ENCODE data around the gene NKAIN2.

NKAIN2 gene

DNA sequence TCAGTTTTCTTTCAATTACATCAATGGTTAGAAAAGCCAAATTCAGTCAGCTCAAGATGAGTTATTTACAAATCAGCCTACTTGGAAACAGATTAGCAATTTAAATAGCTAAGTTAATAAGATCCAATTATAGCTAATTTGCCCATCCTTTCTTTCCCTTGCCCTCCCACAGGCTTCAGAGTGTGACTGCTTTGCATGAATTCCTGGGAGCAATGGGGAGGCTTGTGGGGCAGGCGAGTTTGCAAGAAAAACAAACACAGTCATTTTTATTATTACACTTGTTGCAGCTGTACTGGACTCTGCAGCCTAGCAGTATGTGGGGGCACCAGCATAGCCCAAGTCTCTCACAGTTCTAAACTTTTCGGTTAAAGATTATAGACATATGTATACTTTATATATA, 219.0 kb downstream of the NKAIN2 start:
- no peak for TF ChIP-seq ZFX (IDR thresholded peaks at IDR 0.05; ENCODE audit: borderline replicate concordance)
- TF ChIP-seq, protein P1, sequence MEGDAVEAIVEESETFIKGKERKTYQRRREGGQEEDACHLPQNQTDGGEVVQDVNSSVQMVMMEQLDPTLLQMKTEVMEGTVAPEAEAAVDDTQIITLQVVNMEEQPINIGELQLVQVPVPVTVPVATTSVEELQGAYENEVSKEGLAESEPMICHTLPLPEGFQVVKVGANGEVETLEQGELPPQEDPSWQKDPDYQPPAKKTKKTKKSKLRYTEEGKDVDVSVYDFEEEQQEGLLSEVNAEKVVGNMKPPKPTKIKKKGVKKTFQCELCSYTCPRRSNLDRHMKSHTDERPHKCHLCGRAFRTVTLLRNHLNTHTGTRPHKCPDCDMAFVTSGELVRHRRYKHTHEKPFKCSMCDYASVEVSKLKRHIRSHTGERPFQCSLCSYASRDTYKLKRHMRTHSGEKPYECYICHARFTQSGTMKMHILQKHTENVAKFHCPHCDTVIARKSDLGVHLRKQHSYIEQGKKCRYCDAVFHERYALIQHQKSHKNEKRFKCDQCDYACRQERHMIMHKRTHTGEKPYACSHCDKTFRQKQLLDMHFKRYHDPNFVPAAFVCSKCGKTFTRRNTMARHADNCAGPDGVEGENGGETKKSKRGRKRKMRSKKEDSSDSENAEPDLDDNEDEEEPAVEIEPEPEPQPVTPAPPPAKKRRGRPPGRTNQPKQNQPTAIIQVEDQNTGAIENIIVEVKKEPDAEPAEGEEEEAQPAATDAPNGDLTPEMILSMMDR (IDR thresholded peaks at IDR 0.05): no peak
- H3K27ac ChIP-seq: no peak overlapping the region

DNA sequence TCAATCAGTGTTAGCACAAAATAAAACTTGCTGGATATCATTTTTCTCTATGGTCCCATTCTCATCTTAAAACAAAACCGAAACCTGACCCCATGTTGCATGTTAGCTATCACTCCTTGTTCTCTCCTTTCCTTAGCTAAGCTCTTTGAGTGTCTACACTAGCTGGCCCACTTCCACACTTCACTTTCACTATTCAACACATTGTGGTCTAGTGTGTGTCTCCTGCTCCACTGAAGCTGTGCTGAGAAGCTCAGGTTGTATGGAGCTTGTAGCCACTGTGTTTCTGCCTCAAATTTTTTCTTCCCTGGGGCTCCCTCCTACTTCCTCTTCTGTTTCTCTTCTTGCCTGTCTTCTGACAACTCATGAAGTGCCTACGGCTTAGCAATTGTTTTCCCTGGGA, 223.0 kb downstream of the NKAIN2 start:
- H3K27ac ChIP-seq: no peak overlapping the region
- TF ChIP-seq, protein P1 (IDR thresholded peaks at IDR 0.05): no peak
- TF ChIP-seq ZFX (IDR thresholded peaks at IDR 0.05; ENCODE audit: borderline replicate concordance): no peak

DNA sequence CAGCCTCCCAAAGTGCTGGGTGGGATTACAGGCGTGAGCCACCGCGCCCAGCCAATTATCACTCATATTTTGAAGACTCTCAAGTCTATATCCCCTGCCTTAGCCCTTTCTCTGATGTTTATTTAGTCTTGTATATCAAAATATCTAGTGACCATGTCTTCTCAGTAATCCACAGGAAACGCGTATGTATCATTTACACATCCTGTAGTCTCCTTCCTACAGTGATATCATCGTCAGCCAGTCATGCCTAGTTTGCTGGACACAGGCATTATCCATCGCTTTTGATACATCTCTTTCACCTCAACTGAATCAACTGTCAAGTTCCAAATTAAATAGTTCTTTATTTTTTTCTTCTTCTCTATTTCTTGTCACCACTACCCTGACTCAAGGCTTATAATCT, 223.7 kb downstream of the NKAIN2 start:
- TF ChIP-seq ZFX (IDR thresholded peaks at IDR 0.05; ENCODE audit: borderline replicate concordance): no peak
- TF ChIP-seq, protein P1 (IDR thresholded peaks at IDR 0.05): no peak
- H3K27ac ChIP-seq: no peak overlapping the region

DNA sequence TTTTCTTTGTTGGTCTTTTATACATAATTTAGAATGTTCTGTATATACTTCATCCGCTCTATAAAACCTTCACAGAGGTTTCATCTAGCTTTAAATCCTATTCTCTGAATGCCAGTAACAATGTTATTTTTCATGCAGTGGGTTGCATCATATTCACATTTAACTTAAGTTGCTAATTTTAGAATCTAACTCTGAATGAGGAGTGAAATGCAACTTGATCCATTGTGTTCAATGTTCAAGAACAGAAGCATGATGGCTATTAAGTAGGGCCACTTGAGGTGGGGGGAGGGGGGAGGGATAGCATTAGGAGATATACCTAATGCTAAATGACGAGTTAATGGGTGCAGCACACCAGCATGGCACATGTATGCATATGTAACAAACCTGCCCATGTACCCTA, 224.5 kb downstream of the NKAIN2 start:
- H3K27ac ChIP-seq: no peak overlapping the region
- TF ChIP-seq, protein P1 (IDR thresholded peaks at IDR 0.05): no peak
- no peak for TF ChIP-seq ZFX (IDR thresholded peaks at IDR 0.05; ENCODE audit: borderline replicate concordance)

DNA sequence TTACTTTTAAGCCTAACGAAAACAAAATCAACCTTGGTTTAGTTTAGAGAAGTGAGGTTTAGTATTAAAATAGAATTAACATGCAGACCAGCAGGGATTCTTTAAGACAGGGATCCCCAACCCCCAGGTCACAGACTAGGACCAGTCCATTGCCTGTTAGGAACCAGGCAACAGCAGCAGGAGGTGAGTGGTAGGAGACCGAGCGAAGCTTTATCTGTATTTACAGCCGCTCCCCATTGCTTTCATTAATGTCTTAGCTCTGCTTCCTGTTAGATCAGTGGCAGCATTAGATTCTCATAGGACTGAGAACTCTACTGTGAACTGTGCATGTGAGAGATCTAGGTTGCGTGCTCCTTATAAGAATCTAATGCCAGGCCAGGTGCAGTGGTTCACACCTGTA, 225.9 kb downstream of the NKAIN2 start:
- no peak overlapping the region for H3K27ac ChIP-seq
- TF ChIP-seq ZFX (IDR thresholded peaks at IDR 0.05; ENCODE audit: borderline replicate concordance): no peak
- TF ChIP-seq, protein P1 (IDR thresholded peaks at IDR 0.05): no peak

DNA sequence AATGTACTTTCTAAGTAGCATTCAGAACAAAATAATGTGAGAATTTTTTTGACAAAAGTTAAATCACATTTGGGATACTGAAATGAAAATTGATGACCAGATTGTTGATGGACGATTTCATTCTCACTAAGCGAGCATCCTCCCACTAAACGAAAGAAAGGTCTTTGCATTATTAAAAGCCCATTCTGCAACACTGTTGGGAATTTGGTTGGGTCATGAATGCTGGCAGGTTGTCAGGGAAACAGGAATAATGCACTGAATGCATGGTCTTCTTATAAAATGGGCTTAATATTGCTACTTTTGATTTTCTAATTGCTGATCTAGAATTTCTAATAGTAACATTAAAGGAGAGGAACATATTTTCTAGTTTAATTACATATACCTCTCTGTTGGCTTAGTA, 229.8 kb downstream of the NKAIN2 start:
- TF ChIP-seq ZFX (IDR thresholded peaks at IDR 0.05; ENCODE audit: borderline replicate concordance): no peak
- TF ChIP-seq, protein P1 (IDR thresholded peaks at IDR 0.05): no peak
- no peak overlapping the region for H3K27ac ChIP-seq

DNA sequence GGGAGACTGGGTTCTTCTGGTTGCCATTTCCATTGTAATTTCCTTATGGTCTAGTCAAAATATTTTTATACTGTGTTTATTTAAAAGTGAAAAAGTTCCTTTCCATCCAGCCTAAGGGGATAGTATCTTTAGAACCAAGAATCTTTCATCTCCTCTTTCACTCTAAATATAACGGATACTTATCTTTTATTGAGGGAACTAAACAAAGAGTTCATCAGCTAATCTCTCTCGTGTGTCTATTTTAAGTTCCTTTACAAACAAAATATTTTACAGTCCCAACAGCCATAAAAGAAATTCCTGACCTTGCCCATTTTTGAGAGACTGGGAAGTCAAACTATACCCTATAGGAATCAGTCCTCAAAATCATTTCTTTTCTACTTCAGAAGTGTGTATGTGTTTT, 232.7 kb downstream of the NKAIN2 start:
- no peak for TF ChIP-seq ZFX (IDR thresholded peaks at IDR 0.05; ENCODE audit: borderline replicate concordance)
- TF ChIP-seq, protein P1 (IDR thresholded peaks at IDR 0.05): no peak
- peak overlapping the region; percentile 34 for H3K27ac ChIP-seq

All from 22Rv1 (cell line).